Heart left ventricle (tissue), 13 donors: Measurements from ENCODE around the gene CCDC27.

ENCODE experiments used
- POLR2A ChIP-seq, 2 donors: fragments of 450-650 bp; IDR thresholded peaks; one replicate each; pipeline ENCODE4 v1.6.1; 2017; ENCODE audit warnings: antibody characterized with exemption in 2 of 2, mild to moderate bottlenecking in 2 of 2, moderate library complexity in 2 of 2
- TF ChIP-seq, protein P1 (sequence below), 12 donors: fragments of 200-600 bp; sonication (generic) in 4 of 12; IDR thresholded peaks; one replicate each; pipeline versions ENCODE4 v1.5.0 to v1.8.0; 2018 to 2022; ENCODE audit warnings: antibody characterized with exemption in 12 of 12, mild to moderate bottlenecking in 5 of 12
- donor health status: ischemic (EF 13 %, LVEDD 7.1; RV severe dilation, severe dysfunction).
- donor health status: DM: no; HTN: yes; CAD: no.
- donor health status: DM: no; HTN: no; CAD: no.
- donor health status: ischemic (EF 25% LVEDD 6.9; RV normal size, moderate dysfunction).
- donor health status: ischemic (EF 25% LVEDD 5.7; RV mildly dilated, moderate dysfunction).
- donor health status: ischemic (EF 35%, LVEDD 5.7; RV mildly dilated, moderate dysfunction).
- donor health status: nonischemic (EF 11% LVEDD 7.7; RV severe dilation, severe dysfunction).
- donor health status: DM: yes; HTN: yes; CAD: no.
- donor health status: PGD.
- donor health status: ischemic (EF 29% LVEDD 5.4; RV normal size, mild dysfunction).
- donor health status: nonischemic (EF 23%, LVEDD 6.1; RV moderate dilation, normal function).

DNA sequence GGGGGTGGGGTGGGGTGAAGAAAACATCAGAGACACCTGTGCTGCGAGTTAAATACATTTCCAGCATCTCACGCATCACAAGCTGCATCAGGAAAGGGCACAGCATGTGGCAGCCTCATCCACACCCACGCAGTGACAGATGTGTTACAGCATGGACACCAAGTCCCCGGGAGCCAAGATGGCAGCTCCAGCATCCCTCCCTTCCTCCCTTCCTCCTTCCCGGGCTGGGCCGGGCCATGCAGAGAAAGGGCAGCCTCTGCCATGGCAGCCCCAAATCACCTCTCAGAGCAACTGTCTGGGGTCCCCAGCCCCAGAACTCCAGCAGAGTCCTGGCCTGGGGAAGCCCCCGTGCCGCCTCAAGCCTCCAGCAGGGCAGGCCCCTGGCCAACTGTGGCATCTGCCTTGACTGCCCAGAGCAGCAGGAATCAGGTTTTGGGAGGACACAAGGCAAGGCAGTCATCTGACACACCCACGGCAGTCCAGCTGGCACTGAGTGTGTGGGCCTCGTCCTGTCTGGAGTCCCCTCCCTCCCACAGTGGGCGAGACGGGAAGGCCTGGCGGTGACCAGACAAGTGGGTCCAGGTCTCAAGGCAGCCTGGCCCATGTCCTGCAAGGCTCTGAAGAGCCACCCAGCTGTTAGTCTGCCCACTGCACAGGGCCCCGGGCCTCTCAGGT is 26.5 kb downstream of the CCDC27 start:
- TF ChIP-seq, protein P1, sequence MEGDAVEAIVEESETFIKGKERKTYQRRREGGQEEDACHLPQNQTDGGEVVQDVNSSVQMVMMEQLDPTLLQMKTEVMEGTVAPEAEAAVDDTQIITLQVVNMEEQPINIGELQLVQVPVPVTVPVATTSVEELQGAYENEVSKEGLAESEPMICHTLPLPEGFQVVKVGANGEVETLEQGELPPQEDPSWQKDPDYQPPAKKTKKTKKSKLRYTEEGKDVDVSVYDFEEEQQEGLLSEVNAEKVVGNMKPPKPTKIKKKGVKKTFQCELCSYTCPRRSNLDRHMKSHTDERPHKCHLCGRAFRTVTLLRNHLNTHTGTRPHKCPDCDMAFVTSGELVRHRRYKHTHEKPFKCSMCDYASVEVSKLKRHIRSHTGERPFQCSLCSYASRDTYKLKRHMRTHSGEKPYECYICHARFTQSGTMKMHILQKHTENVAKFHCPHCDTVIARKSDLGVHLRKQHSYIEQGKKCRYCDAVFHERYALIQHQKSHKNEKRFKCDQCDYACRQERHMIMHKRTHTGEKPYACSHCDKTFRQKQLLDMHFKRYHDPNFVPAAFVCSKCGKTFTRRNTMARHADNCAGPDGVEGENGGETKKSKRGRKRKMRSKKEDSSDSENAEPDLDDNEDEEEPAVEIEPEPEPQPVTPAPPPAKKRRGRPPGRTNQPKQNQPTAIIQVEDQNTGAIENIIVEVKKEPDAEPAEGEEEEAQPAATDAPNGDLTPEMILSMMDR (IDR thresholded peaks at IDR 0.05) = no peak
- TF ChIP-seq POLR2A (IDR thresholded peaks at IDR 0.05) = no peak
